Neural crest cell (in vitro differentiated cells): ENCODE measurements around the gene TRIM65. TPM values are rescaled to one million over a fixed set of nuclear protein-coding genes. Genes with fewer than 3 reads are reported as not detected.
"Not testable (repeated sequence)": the region's sequence is repeated elsewhere in the genome, so short reads cannot be mapped to it uniquely, and the experiment has no call there.

Experiments
- DNase-seq: peaks from one replicate; pipeline ENCODE4 v3.0.0; 2021; ENCODE audit warnings: low read depth, mixed read lengths, low spot score
- H3K27ac Mint-ChIP-seq: one replicate; pipeline ENCODE4 v1.8.0; 2021; ENCODE audit warnings: mild to moderate bottlenecking, mixed read lengths; ENCODE audit not compliant: unreplicated experiment
- H3K27me3 Mint-ChIP-seq: 2 replicates; pipeline ENCODE4 v1.8.0; 2021; ENCODE audit warnings: low read depth, mild to moderate bottlenecking, mixed read lengths
- H3K36me3 Mint-ChIP-seq: 2 replicates; pipeline ENCODE4 v1.8.0; 2021; ENCODE audit warnings: low read depth, mild to moderate bottlenecking, mixed read lengths
- H3K4me1 Mint-ChIP-seq: 2 replicates; pipeline ENCODE4 v1.8.0; 2021; ENCODE audit warnings: mixed read lengths
- H3K4me3 Mint-ChIP-seq: one replicate; pipeline ENCODE4 v1.8.0; 2021; ENCODE audit warnings: mild to moderate bottlenecking, mixed read lengths
- H3K9me3 Mint-ChIP-seq: 2 replicates; pipeline ENCODE4 v1.8.0; 2021; ENCODE audit warnings: mixed read lengths
- CTCF ChIP-seq: fragments of 200-600 bp; sonication (generic); conservative IDR thresholded peaks from 2 replicates; pipeline ENCODE4 v1.5.0; 2021; ENCODE audit warnings: antibody characterized with exemption, mild to moderate bottlenecking
- total RNA-seq: library from RNA; stranded (reverse); gene quantifications from 2 replicates; pipeline ENCODE4 v1.2.1, GENCODE V29; 2021

Gene TRIM65
- total RNA-seq, 1 donor from 2014 or later, result 23.3 TPM

- H3K27me3 Mint-ChIP-seq, H3K36me3 Mint-ChIP-seq, H3K27ac Mint-ChIP-seq: not testable (repeated sequence)
These were observed 31.9 kb downstream of the TRIM65 start for GRCh38 chr17:75864887-75865286.

GRCh38 chr17:75864448-75864871 lies 32.3 kb downstream of the TRIM65 start:
- Mint-ChIP-seq H3K4me3 (no peak overlapping the region), H3K4me1 (peaks cover 8% of the 10 kb centered on the region), H3K27me3 (no peaks in the 10 kb centered on the region), H3K36me3 (no peaks in the 10 kb centered on the region), H3K27ac (no peak overlapping the region), H3K9me3 (no peaks in the 10 kb centered on the region)
- DNase-seq, result no peak
- TF ChIP-seq CTCF, result no peak

More at GRCh38 chr17:75864887-75865286, 31.9 kb downstream of the TRIM65 start:
- peaks cover 11% of the 10 kb centered on the region for H3K4me1 Mint-ChIP-seq
- not testable (repeated sequence) for DNase-seq, H3K9me3 Mint-ChIP-seq, H3K4me3 Mint-ChIP-seq

- no peaks in the 10 kb centered on the region for H3K36me3 Mint-ChIP-seq
- no peaks in the 10 kb centered on the region for H3K9me3 Mint-ChIP-seq
- no peak overlapping the region for H3K27ac Mint-ChIP-seq
- no peaks in the 10 kb centered on the region for H3K27me3 Mint-ChIP-seq
- no peak for TF ChIP-seq CTCF
- no peaks in the 10 kb centered on the region for H3K4me1 Mint-ChIP-seq
- no peak for DNase-seq
- no peak overlapping the region for H3K4me3 Mint-ChIP-seq
These were observed 34.8 kb downstream of the TRIM65 start for GRCh38 chr17:75861927-75862317.

- H3K9me3 Mint-ChIP-seq, H3K27me3 Mint-ChIP-seq, H3K27ac Mint-ChIP-seq, H3K4me1 Mint-ChIP-seq, H3K36me3 Mint-ChIP-seq, H3K4me3 Mint-ChIP-seq, DNase-seq: not testable (repeated sequence)
These were observed 37.4 kb downstream of the TRIM65 start for GRCh38 chr17:75859358-75859757.

- Mint-ChIP-seq H3K27ac (peak overlapping the region; percentile 79), H3K4me3 (no peak overlapping the region), H3K4me1 (peaks cover 13% of the 10 kb centered on the region), H3K36me3 (no peaks in the 10 kb centered on the region), H3K9me3 (no peaks in the 10 kb centered on the region), H3K27me3 (no peaks in the 10 kb centered on the region)
- peak; percentile 55 for DNase-seq
- TF ChIP-seq CTCF, result no peak
These were observed 40.5 kb downstream of the TRIM65 start for GRCh38 chr17:75856062-75856756.

- peak; percentile 60 for TF ChIP-seq CTCF
- H3K4me1 Mint-ChIP-seq, result peaks cover 13% of the 10 kb centered on the region
- H3K9me3 Mint-ChIP-seq, result no peaks in the 10 kb centered on the region
- no peak within 1 kb of the TSS for H3K4me3 Mint-ChIP-seq
- H3K36me3 Mint-ChIP-seq, result no peaks in the 10 kb centered on the region
- no peaks in the 10 kb centered on the region for H3K27me3 Mint-ChIP-seq
- peak; percentile 95 for DNase-seq
- H3K27ac Mint-ChIP-seq, result peak within 1 kb of the TSS; percentile 94
These were observed 41.3 kb downstream of the TRIM65 start, which contains the start of gene WBP2 for GRCh38 chr17:75855310-75856061. Gene WBP2, minus strand, starts transcription at chr17:75855335. Its CDS starts 38 bp downstream, at chr17:75855297.
